H9 (cell line): ENCODE data around the gene REXO2. TPM values are rescaled to one million over a fixed set of nuclear protein-coding genes. Genes with fewer than 3 reads are reported as not detected.
A peak's percentile ranks its signal among the peaks of the same experiment; 100 is the strongest.

ENCODE experiments used
- DNase-seq: peaks from one replicate; pipeline ENCODE4 v3.0.0-alpha.2; 2017
- H2AFZ ChIP-seq: one replicate; pipeline ENCODE4 v1.6.1; 2013; ENCODE audit warnings: mild to moderate bottlenecking, low read length, control low read depth, moderate library complexity
- H2AK5ac ChIP-seq: 2 replicates; pipeline ENCODE4 v1.6.1; 2013; ENCODE audit warnings: low read length, control low read depth, mixed read lengths; ENCODE audit not compliant: insufficient read length
- H2BK120ac ChIP-seq: one replicate; pipeline ENCODE4 v1.6.1; 2013; ENCODE audit warnings: low read depth, mild to moderate bottlenecking, low read length, control low read depth, inconsistent platforms; ENCODE audit not compliant: poor library complexity, severe bottlenecking
- H2BK12ac ChIP-seq: 2 replicates; pipeline ENCODE4 v1.6.1; 2013; ENCODE audit warnings: low read length, control low read depth, mixed read lengths, low read depth; ENCODE audit not compliant: insufficient read length
- H2BK15ac ChIP-seq: 2 replicates; pipeline ENCODE4 v1.6.1; 2013; ENCODE audit warnings: low read depth, low read length, control low read depth
- H2BK20ac ChIP-seq: one replicate; pipeline ENCODE4 v1.6.1; 2013; ENCODE audit warnings: low read depth, mild to moderate bottlenecking, low read length, control low read depth, inconsistent platforms; ENCODE audit not compliant: poor library complexity, severe bottlenecking
- H2BK5ac ChIP-seq: 2 replicates; pipeline ENCODE4 v1.6.1; 2013; ENCODE audit warnings: low read length, control low read depth, mixed read lengths; ENCODE audit not compliant: insufficient read length
- H3K14ac ChIP-seq: 2 replicates; pipeline ENCODE4 v1.6.1; 2013; ENCODE audit warnings: low read length, control low read depth; ENCODE audit not compliant: insufficient read depth
- H3K18ac ChIP-seq: 2 replicates; pipeline ENCODE4 v1.6.1; 2013; ENCODE audit warnings: low read depth, mild to moderate bottlenecking, mixed read lengths, low read length, control low read depth; ENCODE audit not compliant: insufficient read length
- H3K23ac ChIP-seq: 2 replicates; pipeline ENCODE4 v1.6.1; 2013; ENCODE audit warnings: low read length, control low read depth, mixed read lengths, low read depth; ENCODE audit not compliant: insufficient read length
- H3K23me2 ChIP-seq: 2 replicates; pipeline ENCODE4 v1.6.1; 2013; ENCODE audit warnings: low read depth, mild to moderate bottlenecking, mixed read lengths, low read length, control low read depth; ENCODE audit not compliant: insufficient read length, poor library complexity, severe bottlenecking
- H3K27ac ChIP-seq: 2 replicates; pipeline ENCODE4 v1.5.1; 2013; ENCODE audit warnings: low read length, control low read depth, mixed read lengths, low read depth; ENCODE audit not compliant: insufficient read length
- H3K27me3 ChIP-seq: 2 replicates; pipeline ENCODE4 v1.6.1; 2013; ENCODE audit warnings: low read length, control low read depth, inconsistent platforms; ENCODE audit not compliant: insufficient read depth
- H3K4ac ChIP-seq: 2 replicates; pipeline ENCODE4 v1.6.1; 2013; ENCODE audit warnings: low read depth, mild to moderate bottlenecking, control low read depth, inconsistent platforms, low read length, moderate library complexity
- H3K4me1 ChIP-seq: 2 replicates; pipeline ENCODE4 v1.6.1; 2013; ENCODE audit warnings: low read length, control low read depth, inconsistent platforms; ENCODE audit not compliant: insufficient read depth
- H3K4me2 ChIP-seq: 2 replicates; pipeline ENCODE4 v1.6.1; 2013; ENCODE audit warnings: low read length, control low read depth, mixed read lengths; ENCODE audit not compliant: insufficient read length, insufficient read depth
- H3K56ac ChIP-seq: 2 replicates; pipeline ENCODE4 v1.6.1; 2013; ENCODE audit warnings: low read depth, mild to moderate bottlenecking, mixed read lengths, low read length, control low read depth; ENCODE audit not compliant: insufficient read length
- H3K79me1 ChIP-seq: 2 replicates; pipeline ENCODE4 v1.6.1; 2013; ENCODE audit warnings: low read depth, mild to moderate bottlenecking, moderate library complexity, low read length, control low read depth, inconsistent platforms; ENCODE audit not compliant: insufficient read depth, poor library complexity, severe bottlenecking
- H3K79me2 ChIP-seq: 2 replicates; pipeline ENCODE4 v1.6.1; 2013; ENCODE audit warnings: low read length, control low read depth, inconsistent platforms; ENCODE audit not compliant: insufficient read depth
- H3K9ac ChIP-seq: 2 replicates; pipeline ENCODE4 v1.6.1; 2013; ENCODE audit warnings: low read length, control low read depth, mixed read lengths; ENCODE audit not compliant: insufficient read length; ENCODE audit errors: extremely low read depth
- H3K9me3 ChIP-seq: one replicate; pipeline ENCODE4 v1.6.1; 2013; ENCODE audit warnings: low read depth, low read length, inconsistent platforms; ENCODE audit not compliant: control insufficient read depth
- H3T11ph ChIP-seq: one replicate; pipeline ENCODE4 v1.6.1; 2013; ENCODE audit warnings: mild to moderate bottlenecking, low read length, control low read depth, inconsistent platforms
- H4K20me1 ChIP-seq: one replicate; pipeline ENCODE4 v1.6.1; 2013; ENCODE audit not compliant: control insufficient read depth, insufficient read length, insufficient read depth
- H4K5ac ChIP-seq: 2 replicates; pipeline ENCODE4 v1.6.1; 2013; ENCODE audit warnings: low read depth, mild to moderate bottlenecking, mixed read lengths, low read length, control low read depth; ENCODE audit not compliant: insufficient read length
- H4K8ac ChIP-seq: replicated peaks from 2 replicates; pipeline ENCODE4 v1.6.1; 2013; ENCODE audit warnings: low read length, control low read depth, mixed read lengths, low read depth; ENCODE audit not compliant: insufficient read length
- H4K91ac ChIP-seq: 2 replicates; pipeline ENCODE4 v1.6.1; 2013; ENCODE audit warnings: low read depth, mild to moderate bottlenecking, moderate library complexity, mixed read lengths, low read length, control low read depth; ENCODE audit not compliant: insufficient read length
- H3K27ac Mint-ChIP-seq, 3 experiments: 2 replicates in 2 of 3; 3 replicates in 1 of 3; pipeline ENCODE4 v1.8.0; 2020 to 2021; ENCODE audit warnings: mixed read lengths in 3 of 3, mild to moderate bottlenecking in 1 of 3, moderate library complexity in 1 of 3
- H3K27me3 Mint-ChIP-seq: 2 replicates; pipeline ENCODE4 v1.8.0; 2021; ENCODE audit warnings: low read depth, mild to moderate bottlenecking, moderate library complexity, mixed read lengths
- H3K36me3 Mint-ChIP-seq, 3 experiments: 2 replicates in 2 of 3; 3 replicates in 1 of 3; pipeline ENCODE4 v1.8.0; 2020 to 2021; ENCODE audit warnings: low read depth in 3 of 3, mixed read lengths in 3 of 3; ENCODE audit not compliant: insufficient read depth in 1 of 3
- H3K4me1 Mint-ChIP-seq, 2 experiments: 2 replicates each; pipeline ENCODE4 v1.8.0; 2020; ENCODE audit warnings: mixed read lengths in 2 of 2
- H3K4me3 Mint-ChIP-seq, 2 experiments: 2 replicates in 1 of 2; 3 replicates in 1 of 2; pipeline ENCODE4 v1.8.0; 2020 to 2021; ENCODE audit warnings: mild to moderate bottlenecking in 2 of 2, mixed read lengths in 2 of 2, moderate library complexity in 1 of 2
- H3K9me3 Mint-ChIP-seq, 2 experiments: 2 replicates in 1 of 2; 3 replicates in 1 of 2; pipeline ENCODE4 v1.8.0; 2020; ENCODE audit warnings: mild to moderate bottlenecking in 2 of 2, mixed read lengths in 2 of 2, moderate library complexity in 1 of 2
- CTCF ChIP-seq: fragments of 200-600 bp; sonication (generic); conservative IDR thresholded peaks from 3 replicates; pipeline ENCODE4 v1.8.0; 2021; ENCODE audit warnings: antibody characterized with exemption, mild to moderate bottlenecking
- WGBS: extraction: QIAGEN DNeasy Blood & Tissue Kit; methylation state at CpG from one replicate; pipeline ENCODE4 v1.1.7; 2013; ENCODE audit warnings: missing lambda C conversion rate, low lambda C conversion rate, mixed read lengths; ENCODE audit not compliant: insufficient read length; ENCODE audit errors: extremely low coverage; 5-methylcytosine and 5-hydroxymethylcytosine counted together
- total RNA-seq: library from RNA; stranded (reverse); gene quantifications from 2 replicates; pipeline ENCODE4 v1.2.1, GENCODE V29; 2021

REXO2 gene
- total RNA-seq, 1 experiment from 2014 or later, result 92.8 TPM

- H4K8ac ChIP-seq, result peak overlapping the region; percentile 61
- H3K27me3 ChIP-seq, result no peaks in the 10 kb centered on the region
- H3K27ac ChIP-seq, result peak overlapping the region; percentile 92
- peak overlapping the region; percentile 68 for H3K56ac ChIP-seq
- Mint-ChIP-seq H3K9me3 (no peaks in the 10 kb centered on the region), H3K27me3 (no peaks in the 10 kb centered on the region), H3K4me3 (peak overlapping the region; percentile 94 to 98), H3K27ac (peak overlapping the region; percentile 98 to 100 (median 100)), H3K36me3 (peaks cover 6 to 20% (median 17%) of the 10 kb centered on the region in 3 experiments; a peak in 6 of 7 replicates), H3K4me1 (peaks cover 43 to 44% of the 10 kb centered on the region in 2 experiments)
- peak overlapping the region; percentile 97 for H3K9ac ChIP-seq
- peak; percentile 77 for DNase-seq
- no peak for TF ChIP-seq CTCF
- peak overlapping the region; percentile 27 for H2BK12ac ChIP-seq
- H4K20me1 ChIP-seq, result no peaks in the 10 kb centered on the region
- no peak overlapping the region for H2AFZ ChIP-seq
- peak overlapping the region; percentile 98 for H3K14ac ChIP-seq
- H2AK5ac ChIP-seq, result no peak overlapping the region
- H3K79me1 ChIP-seq, result peaks cover 3% of the 10 kb centered on the region
- H3K4me2 ChIP-seq, result peak overlapping the region; percentile 84
- H2BK20ac ChIP-seq, result no peak overlapping the region
- peak overlapping the region; percentile 22 for H3T11ph ChIP-seq
- peak overlapping the region; percentile 62 for H2BK120ac ChIP-seq
- H3K9me3 ChIP-seq, result no peaks in the 10 kb centered on the region
- H3K18ac ChIP-seq, result peak overlapping the region; percentile 97
- no peak overlapping the region for H3K23ac ChIP-seq
- no CpG with 5 or more reads among the region's 29 CpGs for WGBS
- peak overlapping the region; percentile 28; the same call in 1 of the 2 replicates for H3K4ac ChIP-seq
- H3K4me1 ChIP-seq, result no peaks in the 10 kb centered on the region; the same call in 1 of the 2 replicates
- peaks cover 16% of the 10 kb centered on the region; the same call in 1 of the 2 replicates for H3K79me2 ChIP-seq
- peak overlapping the region; percentile 97 for H2BK5ac ChIP-seq
- peak overlapping the region; percentile 14 for H4K91ac ChIP-seq
- peaks cover 4% of the 10 kb centered on the region for H3K23me2 ChIP-seq
- peak overlapping the region; percentile 87 for H4K5ac ChIP-seq
- H2BK15ac ChIP-seq, result no peak overlapping the region
Observed at GRCh38 chr11:114399490-114400215, 39.6 kb upstream of the REXO2 start.
